SU-DHL-6 (cell line): ENCODE measurements around the gene SAT1.

Source experiments
- H2AFZ ChIP-seq: fragments of 200-600 bp; sonication (generic); 2 replicates; pipeline ENCODE4 v1.6.1; 2014; ENCODE audit warnings: low read depth, mild to moderate bottlenecking, moderate library complexity, mixed read lengths, antibody characterized with exemption, low read length; ENCODE audit not compliant: severe bottlenecking
- H3F3A ChIP-seq: fragments of 200-600 bp; shearing (Covaris generic); 2 replicates; pipeline ENCODE4 v1.6.0; 2016; ENCODE audit warnings: antibody characterized with exemption, mild to moderate bottlenecking; ENCODE audit not compliant: insufficient read depth
- H3K27ac ChIP-seq: fragments of 200-600 bp; sonication (generic); 2 replicates; pipeline ENCODE4 v1.5.1; 2016; ENCODE audit warnings: low read depth, mild to moderate bottlenecking, low read length, moderate library complexity, mixed read lengths
- H3K27me3 ChIP-seq: fragments of 200-600 bp; sonication (generic), shearing (Covaris generic); 2 replicates; pipeline ENCODE4 v1.6.0; 2014; ENCODE audit warnings: mild to moderate bottlenecking, low read length
- H3K36me3 ChIP-seq: fragments of 200-600 bp; sonication (generic); 2 replicates; pipeline ENCODE4 v1.6.1; 2014; ENCODE audit warnings: mild to moderate bottlenecking, low read length, mixed read lengths
- H3K4me2 ChIP-seq: fragments of 300-600, 200-600 bp; shearing (Covaris generic), sonication (generic); 2 replicates; pipeline ENCODE4 v1.6.0; 2014; ENCODE audit warnings: low read length, low read depth, mild to moderate bottlenecking; ENCODE audit not compliant: poor library complexity, severe bottlenecking
- H3K4me3 ChIP-seq: fragments of 200-600 bp; sonication (generic); 2 replicates; pipeline ENCODE4 v1.5.1; 2014; ENCODE audit warnings: antibody characterized with exemption, low read length, mild to moderate bottlenecking, mixed read lengths; ENCODE audit not compliant: insufficient read depth, poor library complexity, severe bottlenecking
- H3K79me2 ChIP-seq: fragments of 200-600 bp; sonication (generic); 2 replicates; pipeline ENCODE4 v1.6.1; 2014; ENCODE audit warnings: mild to moderate bottlenecking, low read length, moderate library complexity; ENCODE audit not compliant: insufficient read depth
- H3K9ac ChIP-seq: fragments of 200-600 bp; sonication (generic); 2 replicates; pipeline ENCODE4 v1.7.0; 2014; ENCODE audit warnings: mild to moderate bottlenecking, low read length
- H3K9me2 ChIP-seq: fragments of 200-600 bp; sonication (generic); replicated peaks from 2 replicates; pipeline ENCODE4 v1.6.1; 2014; ENCODE audit warnings: low read length; ENCODE audit not compliant: insufficient read depth
- H3K9me3 ChIP-seq: fragments of 200-600 bp; sonication (generic); 2 replicates; pipeline ENCODE4 v1.6.1; 2014; ENCODE audit warnings: low read length, mixed read lengths; ENCODE audit not compliant: insufficient read depth
- H4K20me1 ChIP-seq: fragments of 200-600 bp; sonication (generic); 2 replicates; pipeline ENCODE4 v1.6.1; 2014; ENCODE audit warnings: low read depth, mild to moderate bottlenecking, antibody characterized with exemption, low read length, moderate library complexity, mixed read lengths
- CTCF ChIP-seq: fragments of 200-600 bp; sonication (generic); IDR thresholded peaks from one replicate; pipeline ENCODE4 v1.5.1; 2017; ENCODE audit warnings: antibody characterized with exemption, mild to moderate bottlenecking, low read length, moderate library complexity; ENCODE audit not compliant: insufficient read depth, poor library complexity, severe bottlenecking
- EZH2phosphoT487 ChIP-seq: fragments of 200-600 bp; sonication (generic), shearing (Covaris generic); conservative IDR thresholded peaks from 2 replicates; pipeline ENCODE4 v1.6.1; 2018; ENCODE audit warnings: mild to moderate bottlenecking, antibody characterized with exemption, low read length, moderate library complexity, mixed read lengths

SAT1 gene

GRCh38 chrX:23826653-23827052 is 43.7 kb downstream of the SAT1 start:
- no peak overlapping the region for H3K4me2 ChIP-seq
- no peak overlapping the region for H3K9ac ChIP-seq
- H2AFZ ChIP-seq, result no peak overlapping the region
- H3K79me2 ChIP-seq, result no peaks in the 10 kb centered on the region
- no peaks in the 10 kb centered on the region for H3K36me3 ChIP-seq
- H3K27ac ChIP-seq, result no peak overlapping the region
- TF ChIP-seq EZH2phosphoT487, result no peak
- TF ChIP-seq CTCF, result no peak
- H3K27me3 ChIP-seq, result no peaks in the 10 kb centered on the region
- no peaks in the 10 kb centered on the region for H4K20me1 ChIP-seq
- H3K9me2 ChIP-seq, result no peaks in the 10 kb centered on the region
- no peak overlapping the region for H3K4me3 ChIP-seq
- no peaks in the 10 kb centered on the region for H3K9me3 ChIP-seq
- H3F3A ChIP-seq, result no peaks in the 10 kb centered on the region

GRCh38 chrX:23828881-23829280 is 45.9 kb downstream of the SAT1 start:
- Histone ChIP-seq H3F3A (no peaks in the 10 kb centered on the region), H3K9ac (no peak overlapping the region), H3K4me3 (no peak overlapping the region)

GRCh38 chrX:23832721-23833120 is 49.7 kb downstream of the SAT1 start:
- no peaks in the 10 kb centered on the region for H3K9me2 ChIP-seq
- no peaks in the 10 kb centered on the region for H4K20me1 ChIP-seq
- no peak for TF ChIP-seq CTCF
- no peak for TF ChIP-seq EZH2phosphoT487
- H3K36me3 ChIP-seq, result no peaks in the 10 kb centered on the region
- H3K79me2 ChIP-seq, result no peaks in the 10 kb centered on the region
- no peak overlapping the region for H3K27ac ChIP-seq
- no peak overlapping the region for H2AFZ ChIP-seq
- H3K4me3 ChIP-seq, result no peak overlapping the region
- no peak overlapping the region for H3K4me2 ChIP-seq
- no peaks in the 10 kb centered on the region for H3K9me3 ChIP-seq
- H3F3A ChIP-seq, result no peaks in the 10 kb centered on the region
- no peak overlapping the region for H3K9ac ChIP-seq
- no peaks in the 10 kb centered on the region for H3K27me3 ChIP-seq

More at GRCh38 chrX:23828881-23829280, 45.9 kb downstream of the SAT1 start:
- H3K36me3 ChIP-seq, result no peaks in the 10 kb centered on the region
- H3K27ac ChIP-seq, result no peak overlapping the region
- no peak overlapping the region for H2AFZ ChIP-seq
- TF ChIP-seq EZH2phosphoT487 (no peak), CTCF (no peak)
- H3K27me3 ChIP-seq, result no peaks in the 10 kb centered on the region
- no peaks in the 10 kb centered on the region for H3K9me3 ChIP-seq
- no peaks in the 10 kb centered on the region for H4K20me1 ChIP-seq
- no peaks in the 10 kb centered on the region for H3K79me2 ChIP-seq
- no peaks in the 10 kb centered on the region for H3K9me2 ChIP-seq
- no peak overlapping the region for H3K4me2 ChIP-seq
